HPDE6-E6E7 (cell line): ENCODE data around the gene IL6.
"Not testable (repeated sequence)": the region's sequence is repeated elsewhere in the genome, so short reads cannot be mapped to it uniquely, and the experiment has no call there.

Experiments used
- DNase-seq: peaks from one replicate; pipeline ENCODE4 v3.0.0; 2011; ENCODE audit warnings: missing footprints; ENCODE audit errors: extremely low spot score

The IL6 gene

DNA sequence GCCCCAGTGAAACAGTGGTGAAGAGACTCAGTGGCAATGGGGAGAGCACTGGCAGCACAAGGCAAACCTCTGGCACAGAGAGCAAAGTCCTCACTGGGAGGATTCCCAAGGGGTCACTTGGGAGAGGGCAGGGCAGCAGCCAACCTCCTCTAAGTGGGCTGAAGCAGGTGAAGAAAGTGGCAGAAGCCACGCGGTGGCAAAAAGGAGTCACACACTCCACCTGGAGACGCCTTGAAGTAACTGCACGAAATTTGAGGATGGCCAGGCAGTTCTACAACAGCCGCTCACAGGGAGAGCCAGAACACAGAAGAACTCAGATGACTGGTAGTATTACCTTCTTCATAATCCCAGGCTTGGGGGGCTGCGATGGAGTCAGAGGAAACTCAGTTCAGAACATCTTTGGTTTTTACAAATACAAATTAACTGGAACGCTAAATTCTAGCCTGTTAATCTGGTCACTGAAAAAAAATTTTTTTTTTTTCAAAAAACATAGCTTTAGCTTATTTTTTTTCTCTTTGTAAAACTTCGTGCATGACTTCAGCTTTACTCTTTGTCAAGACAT, 574 bp upstream of the IL6 start:
- peak; percentile 34 for DNase-seq

DNA sequence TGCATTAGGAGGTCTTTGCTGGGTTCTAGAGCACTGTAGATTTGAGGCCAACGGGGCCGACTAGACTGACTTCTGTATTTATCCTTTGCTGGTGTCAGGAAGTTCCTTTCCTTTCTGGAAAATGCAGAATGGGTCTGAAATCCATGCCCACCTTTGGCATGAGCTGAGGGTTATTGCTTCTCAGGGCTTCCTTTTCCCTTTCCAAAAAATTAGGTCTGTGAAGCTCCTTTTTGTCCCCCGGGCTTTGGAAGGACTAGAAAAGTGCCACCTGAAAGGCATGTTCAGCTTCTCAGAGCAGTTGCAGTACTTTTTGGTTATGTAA, 675 bp downstream of the IL6 start:
- DNase-seq: no peak

DNA sequence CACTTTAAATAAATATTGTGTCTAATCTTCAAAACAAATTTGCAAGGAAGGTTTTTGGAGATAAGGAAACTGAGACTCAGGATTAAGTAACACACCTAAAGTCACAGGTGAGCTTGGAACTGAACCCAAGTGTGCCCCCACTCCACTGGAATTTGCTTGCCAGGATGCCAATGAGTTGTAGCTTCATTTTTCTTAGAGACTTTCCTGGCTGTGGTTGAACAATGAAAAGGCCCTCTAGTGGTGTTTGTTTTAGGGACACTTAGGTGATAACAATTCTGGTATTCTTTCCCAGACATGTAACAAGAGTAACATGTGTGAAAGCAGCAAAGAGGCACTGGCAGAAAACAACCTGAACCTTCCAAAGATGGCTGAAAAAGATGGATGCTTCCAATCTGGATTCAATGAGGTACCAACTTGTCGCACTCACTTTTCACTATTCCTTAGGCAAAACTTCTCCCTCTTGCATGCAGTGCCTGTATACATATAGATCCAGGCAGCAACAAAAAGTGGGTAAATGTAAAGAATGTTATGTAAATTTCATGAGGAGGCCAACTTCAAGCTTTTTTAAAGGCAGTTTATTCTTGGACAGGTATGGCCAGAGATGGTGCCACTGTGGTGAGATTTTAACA, 1.5 kb downstream of the IL6 start:
- DNase-seq: no peak

DNA sequence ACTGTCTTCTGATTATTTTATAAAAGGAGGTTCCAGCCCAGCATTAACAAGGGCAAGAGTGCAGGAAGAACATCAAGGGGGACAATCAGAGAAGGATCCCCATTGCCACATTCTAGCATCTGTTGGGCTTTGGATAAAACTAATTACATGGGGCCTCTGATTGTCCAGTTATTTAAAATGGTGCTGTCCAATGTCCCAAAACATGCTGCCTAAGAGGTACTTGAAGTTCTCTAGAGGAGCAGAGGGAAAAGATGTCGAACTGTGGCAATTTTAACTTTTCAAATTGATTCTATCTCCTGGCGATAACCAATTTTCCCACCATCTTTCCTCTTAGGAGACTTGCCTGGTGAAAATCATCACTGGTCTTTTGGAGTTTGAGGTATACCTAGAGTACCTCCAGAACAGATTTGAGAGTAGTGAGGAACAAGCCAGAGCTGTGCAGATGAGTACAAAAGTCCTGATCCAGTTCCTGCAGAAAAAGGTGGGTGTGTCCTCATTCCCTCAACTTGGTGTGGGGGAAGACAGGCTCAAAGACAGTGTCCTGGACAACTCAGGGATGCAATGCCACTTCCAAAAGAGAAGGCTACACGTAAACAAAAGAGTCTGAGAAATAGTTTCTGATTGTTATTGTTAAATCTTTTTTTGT, 2.3 kb downstream of the IL6 start:
- DNase-seq: no peak

DNA sequence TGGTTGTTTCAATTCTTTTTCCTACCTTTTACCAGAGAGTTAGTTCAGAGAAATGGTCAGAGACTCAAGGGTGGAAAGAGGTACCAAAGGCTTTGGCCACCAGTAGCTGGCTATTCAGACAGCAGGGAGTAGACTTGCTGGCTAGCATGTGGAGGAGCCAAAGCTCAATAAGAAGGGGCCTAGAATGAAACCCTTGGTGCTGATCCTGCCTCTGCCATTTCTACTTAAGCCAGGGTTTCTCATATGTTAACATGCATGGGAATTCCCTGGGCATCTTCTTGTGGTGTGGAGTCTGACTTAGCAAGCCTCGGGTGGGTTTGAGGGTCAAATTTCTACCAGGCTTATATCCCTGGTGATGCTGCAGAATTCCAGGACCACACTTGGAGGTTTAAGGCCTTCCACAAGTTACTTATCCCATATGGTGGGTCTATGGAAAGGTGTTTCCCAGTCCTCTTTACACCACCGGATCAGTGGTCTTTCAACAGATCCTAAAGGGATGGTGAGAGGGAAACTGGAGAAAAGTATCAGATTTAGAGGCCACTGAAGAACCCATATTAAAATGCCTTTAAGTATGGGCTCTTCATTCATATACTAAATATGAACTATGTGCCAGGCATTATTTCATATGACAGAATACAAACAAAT, 3.2 kb downstream of the IL6 start:
- DNase-seq: no peak

DNA sequence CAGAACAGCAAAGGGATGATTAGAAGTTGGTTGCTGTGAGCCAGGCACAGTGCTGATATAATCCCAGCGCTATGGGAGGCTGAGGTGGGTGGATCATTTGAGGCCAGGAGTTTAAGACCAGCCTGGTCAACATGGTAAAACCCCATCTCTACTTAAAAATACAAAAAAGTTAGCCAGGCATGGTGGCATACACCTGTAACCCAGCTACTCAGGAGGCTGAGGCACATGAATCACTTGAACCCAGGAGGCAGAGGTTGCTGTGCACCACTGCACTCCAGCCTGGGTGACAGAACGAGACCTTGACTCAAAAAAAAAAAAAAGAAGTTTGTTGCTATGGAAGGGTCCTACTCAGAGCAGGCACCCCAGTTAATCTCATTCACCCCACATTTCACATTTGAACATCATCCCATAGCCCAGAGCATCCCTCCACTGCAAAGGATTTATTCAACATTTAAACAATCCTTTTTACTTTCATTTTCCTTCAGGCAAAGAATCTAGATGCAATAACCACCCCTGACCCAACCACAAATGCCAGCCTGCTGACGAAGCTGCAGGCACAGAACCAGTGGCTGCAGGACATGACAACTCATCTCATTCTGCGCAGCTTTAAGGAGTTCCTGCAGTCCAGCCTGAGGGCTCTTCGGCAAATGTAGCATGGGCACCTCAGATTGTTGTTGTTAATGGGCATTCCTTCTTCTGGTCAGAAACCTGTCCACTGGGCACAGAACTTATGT, 4.1 kb downstream of the IL6 start:
- DNase-seq: peak; percentile 81

DNA sequence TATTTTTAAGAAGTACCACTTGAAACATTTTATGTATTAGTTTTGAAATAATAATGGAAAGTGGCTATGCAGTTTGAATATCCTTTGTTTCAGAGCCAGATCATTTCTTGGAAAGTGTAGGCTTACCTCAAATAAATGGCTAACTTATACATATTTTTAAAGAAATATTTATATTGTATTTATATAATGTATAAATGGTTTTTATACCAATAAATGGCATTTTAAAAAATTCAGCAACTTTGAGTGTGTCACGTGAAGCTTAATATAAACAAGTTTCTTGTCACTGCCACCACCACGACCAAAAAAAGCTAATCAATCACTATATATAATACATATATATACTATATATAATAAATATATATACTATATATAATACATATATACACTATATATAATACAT, 4.8 kb downstream of the IL6 start:
- no peak for DNase-seq

DNA sequence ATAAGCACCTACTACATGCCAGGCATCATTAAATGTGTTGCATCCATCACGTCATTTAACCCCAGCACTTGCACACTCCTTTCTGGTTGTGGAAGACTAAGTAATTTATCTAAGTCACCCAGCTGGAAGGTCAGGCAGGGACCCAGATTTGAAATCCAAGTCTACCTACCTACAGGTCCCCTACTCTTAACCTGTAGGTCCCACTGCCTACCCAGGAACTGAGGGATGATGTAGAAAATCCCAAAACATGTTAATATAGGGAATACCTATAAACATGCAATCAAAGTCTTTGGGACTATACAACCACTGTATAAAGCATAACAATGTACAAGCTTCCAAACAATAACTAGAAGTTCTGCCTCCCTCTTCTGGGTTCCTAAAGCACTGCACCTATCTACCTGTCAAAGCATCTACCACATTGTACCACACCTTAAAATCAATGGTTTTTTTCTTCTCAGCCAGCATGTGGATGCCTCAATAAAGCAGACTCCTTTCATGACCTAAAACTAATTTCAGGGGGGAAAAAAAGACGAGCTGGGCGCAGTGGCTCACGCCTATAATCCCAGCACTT, 5.6 kb downstream of the IL6 start:
- peak; percentile 23 for DNase-seq

DNA sequence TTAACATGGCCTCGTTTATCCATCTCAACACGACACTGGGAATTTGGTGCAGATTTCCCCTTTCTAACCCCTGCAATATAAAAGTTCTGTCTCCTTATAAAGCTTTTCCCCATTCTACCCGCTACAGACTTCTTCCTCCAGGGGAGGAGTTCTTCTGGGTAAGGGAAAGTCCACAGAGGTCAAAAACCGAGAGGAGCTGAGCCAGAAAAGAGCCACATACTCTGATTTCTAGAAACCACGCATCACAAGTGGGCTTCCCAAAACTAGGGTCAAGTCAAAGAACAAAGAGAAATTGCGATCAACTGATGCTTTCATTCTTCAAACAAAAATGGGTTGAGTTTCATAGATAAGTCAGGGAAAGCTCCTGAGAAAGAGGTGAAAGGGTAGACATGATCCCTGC, 6.8 kb downstream of the IL6 start:
- no peak for DNase-seq

DNA sequence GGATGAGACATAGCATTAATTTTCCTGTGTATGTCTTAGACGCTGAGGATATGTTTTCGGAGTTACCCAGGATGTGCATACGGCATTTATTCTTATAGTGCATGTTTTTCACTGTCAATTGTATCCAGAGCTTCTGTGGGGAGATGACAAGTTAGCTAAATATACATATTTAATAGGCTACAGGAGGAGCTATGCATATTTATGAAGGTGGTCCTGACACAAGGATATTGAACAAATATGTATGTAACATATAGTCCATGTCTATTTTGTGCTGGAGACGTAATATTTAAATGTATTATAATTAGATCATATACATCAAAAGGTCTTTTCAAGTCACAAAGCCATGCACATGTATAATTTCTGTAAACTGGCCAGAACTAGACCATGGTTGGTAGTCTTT, 16.0 kb downstream of the IL6 start:
- DNase-seq: no peak

DNA sequence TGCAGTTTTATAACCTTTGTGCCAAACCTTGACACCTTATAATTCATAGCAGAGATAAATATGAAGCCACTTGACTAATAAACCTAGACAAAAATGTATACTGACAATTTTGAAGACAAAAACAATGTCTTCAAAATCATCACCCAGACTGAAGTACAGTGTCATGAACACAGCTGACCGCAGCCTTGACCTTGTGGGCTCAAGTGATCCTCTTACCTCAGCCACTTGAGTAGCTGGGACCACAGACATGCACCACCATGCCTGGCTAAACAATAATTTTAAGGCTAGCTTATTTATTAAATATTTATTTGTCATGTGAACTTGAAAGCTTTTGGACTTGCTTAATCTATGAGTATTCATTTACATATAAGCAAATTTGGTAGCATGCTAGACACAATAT, 24.3 kb downstream of the IL6 start:
- DNase-seq: no peak

DNA sequence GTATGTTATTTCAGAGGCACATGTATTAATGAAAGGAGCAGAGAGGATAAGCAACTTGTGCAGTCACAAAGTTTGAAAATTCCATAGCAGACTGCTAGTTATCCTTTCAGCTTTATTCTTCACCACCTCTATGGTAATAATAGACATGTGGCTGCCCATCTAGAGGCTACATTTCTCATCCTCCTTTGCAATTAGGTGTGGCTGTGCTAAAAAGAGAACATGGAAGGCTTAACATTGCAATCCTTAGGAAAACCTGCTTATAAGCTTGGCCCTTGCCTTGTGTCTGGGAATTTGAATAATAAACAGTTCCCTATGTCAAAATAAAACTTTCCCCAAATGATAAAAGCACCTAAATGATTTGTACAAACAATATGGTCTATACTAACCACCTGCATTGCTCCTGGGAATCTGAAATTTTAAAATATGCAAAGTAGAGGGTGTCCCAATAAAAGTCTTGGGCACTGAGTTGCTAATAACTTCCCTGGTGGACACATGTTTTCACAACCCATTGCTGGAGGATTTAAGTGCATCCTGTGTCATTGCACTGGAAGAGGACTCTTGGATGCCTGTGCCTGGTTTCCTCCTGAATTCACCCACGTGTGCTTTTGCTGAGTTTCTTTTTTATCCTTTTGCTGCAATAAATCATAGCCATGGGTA, 30.5 kb downstream of the IL6 start:
- DNase-seq: no peak

DNA sequence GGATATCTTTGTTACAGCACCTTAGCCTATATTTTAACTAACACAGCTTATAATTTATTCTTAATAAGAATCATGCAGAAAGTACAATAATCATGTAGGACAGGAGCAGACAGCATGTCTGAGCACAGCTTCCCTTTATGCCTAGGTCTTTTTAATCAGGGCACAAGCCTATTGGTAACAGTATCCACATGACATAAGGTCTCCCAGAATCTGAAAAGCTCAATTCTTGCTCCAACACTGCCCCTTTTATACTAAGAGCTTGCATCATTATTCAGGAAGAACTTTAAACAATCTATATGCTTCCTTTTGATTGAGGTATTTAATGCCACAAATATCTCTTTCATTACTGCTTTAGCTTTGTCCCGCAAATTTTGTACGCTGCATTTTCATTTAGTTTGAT, 31.6 kb downstream of the IL6 start:
- DNase-seq: no peak

DNA sequence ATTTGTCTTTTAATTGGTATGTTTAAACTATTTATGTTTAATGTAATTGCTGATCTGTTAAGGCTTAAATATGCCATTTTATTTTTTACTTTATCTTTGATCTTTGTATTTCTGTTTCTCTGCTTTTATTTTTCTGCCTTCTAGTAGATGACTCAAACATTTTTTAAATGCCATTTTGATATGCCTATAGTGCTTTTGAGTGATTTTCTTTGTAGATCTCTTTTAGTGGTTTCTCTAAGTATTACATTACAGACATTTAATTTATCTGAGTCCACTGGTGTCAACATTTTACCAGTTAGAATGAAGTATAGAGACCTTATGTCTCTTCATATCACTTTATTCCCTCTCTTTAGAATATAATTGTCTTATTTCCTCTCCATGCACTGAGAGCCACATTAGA, 32.7 kb downstream of the IL6 start:
- no peak for DNase-seq

DNA sequence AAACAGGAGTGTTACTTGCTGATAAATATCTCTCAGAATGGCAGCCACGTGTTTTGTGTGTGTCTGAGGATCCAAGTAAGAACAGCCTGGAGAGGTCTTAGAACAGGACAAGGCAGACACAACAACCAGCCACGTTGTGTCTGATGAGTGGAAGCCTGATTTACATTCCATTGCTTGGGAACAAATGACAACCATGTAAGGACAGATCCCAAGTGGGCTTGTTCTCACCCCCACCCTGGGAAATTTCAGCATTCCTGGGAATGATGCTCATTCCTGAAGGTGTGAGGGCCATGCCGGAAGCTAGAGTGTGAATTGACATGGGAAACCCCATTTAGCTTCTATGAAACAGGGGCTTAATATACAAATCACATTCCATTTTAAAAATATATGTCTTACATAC, 35.9 kb downstream of the IL6 start:
- no peak for DNase-seq

DNA sequence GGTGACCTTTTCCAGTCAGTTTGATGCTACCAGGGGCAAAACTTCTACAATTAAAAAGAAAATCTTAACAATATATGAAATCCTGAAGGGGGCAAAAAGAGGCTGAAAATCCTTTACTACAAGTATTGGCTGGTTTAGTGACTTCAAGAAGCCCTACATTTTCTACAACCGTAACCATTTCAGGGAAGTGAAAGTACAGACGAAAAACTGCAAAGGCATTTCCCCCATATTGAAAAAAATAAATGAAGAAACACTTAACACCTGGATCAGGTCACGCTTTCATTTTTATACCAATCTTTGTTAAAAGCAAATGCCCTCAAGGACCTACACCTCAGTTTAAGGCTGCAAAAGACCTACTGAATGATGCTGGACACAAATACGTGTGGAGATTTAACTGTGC, 38.6 kb downstream of the IL6 start:
- DNase-seq: no peak

DNA sequence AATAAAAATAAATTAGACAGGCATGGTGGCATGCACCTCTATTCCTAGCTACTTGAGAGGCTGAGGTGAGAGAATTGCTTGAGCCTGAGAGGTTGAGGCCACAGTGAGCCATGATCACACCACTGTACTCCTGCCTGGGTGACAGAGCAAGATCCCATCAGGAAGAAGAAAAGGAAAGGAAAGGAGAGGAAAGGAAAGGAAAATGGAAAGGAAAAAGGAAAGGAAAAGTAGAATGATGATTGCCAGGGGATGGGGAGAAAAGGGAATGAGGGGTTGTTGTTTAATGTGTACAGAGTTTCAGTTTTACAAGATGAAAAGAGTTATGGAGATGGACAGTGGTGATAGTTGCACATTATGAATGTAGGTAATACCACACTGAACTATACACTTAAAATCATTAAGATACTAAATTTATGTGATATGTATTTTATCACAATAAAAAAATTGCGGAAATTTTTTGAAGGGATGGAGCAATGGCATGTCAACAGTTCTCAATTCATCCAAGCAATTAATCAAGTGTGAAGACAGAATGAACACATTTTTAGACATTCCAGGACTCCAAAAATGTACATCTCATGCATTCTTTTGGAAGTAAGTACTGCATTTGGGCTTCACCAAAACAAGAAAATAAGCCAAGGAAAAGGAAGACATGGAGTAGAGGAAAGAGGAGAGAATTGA, 44.3 kb downstream of the IL6 start:
- no peak for DNase-seq

DNA sequence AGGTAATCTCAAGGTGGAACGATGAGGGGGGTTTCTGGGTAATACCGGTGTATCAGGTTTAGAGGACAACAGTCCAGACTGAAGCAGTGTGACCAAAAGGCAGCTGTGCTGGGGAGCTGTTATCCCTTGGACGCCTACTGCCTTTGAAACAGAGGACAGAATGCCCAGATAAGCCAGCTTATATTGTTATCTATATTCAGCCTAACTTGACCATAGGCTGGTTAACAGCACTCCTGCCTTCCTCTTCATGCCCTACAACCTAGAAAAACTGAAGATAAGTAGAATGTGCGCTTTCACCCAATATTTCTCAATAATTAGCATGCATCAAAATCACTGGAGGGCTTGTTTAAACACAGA, 44.9 kb downstream of the IL6 start:
- DNase-seq: no peak

DNA sequence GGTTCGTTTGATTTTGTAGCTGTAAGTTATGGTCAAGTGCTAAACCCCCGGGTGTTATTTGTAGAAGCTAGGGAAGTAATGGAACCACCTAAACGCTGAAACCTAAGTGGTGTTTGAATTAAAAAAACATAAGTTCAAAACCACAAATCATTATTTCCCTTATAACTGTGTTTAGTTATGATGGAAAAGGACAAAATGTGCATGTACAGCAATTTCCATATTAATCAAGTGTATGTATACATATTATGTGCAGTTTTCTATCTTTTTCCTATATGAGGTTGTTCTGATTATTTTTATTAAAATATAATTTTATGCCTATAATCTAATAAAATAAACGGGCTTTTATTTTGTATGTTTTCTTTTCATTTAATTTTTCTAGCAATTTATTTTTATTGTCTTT, 45.9 kb downstream of the IL6 start:
- DNase-seq: no peak

DNA sequence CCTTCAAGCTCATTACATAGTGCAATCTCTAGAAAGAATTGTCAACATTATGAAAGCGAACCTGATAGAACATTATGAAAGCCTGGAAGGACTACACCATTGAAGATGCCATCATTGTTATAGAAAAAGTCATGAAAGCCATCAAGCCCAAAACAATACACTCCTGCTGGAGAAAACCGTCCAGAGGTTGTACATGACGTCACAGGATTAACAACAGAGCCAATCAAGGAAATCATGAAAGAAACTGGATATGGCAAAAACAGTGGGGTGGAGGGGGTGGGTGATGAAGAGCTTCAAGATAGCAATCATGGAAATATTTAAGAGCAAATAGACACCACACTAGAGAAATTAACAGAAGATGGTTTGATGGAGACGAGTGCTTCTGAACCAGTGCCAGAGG, 50.0 kb downstream of the IL6 start:
- no peak for DNase-seq

DNA sequence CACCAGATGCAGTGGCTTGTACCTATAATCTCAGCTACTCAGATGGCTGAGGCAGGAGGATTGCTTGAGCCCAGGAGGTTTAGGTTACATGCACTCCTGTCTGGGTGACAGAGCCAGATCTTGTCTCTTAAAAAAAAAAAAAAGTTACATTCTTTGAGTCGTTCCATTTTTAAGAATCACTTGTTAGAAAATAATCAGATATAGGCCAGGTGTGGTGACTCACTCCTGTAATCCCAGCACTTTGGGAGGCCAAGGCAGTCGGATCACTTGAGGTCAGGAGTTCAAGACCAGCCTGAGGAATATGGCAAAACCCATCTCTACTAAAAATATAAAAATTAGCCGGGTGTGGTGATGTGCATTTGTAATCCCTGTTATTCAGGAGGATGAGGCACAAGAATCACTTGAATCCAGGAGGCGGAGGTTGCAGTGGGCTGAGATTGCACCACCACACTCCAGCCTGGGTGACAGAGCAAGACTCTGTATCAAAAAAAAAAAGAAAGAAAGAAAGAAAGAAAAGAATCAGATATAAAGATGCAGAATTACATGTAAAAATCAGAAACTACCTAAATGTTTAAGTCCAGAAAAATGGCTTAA, 52.8 kb downstream of the IL6 start:
- DNase-seq: not testable (repeated sequence)
